ENCODE data around the gene DEFB121.
"Not testable (repeated sequence)": the region's sequence is repeated elsewhere in the genome, so short reads cannot be mapped to it uniquely, and the experiment has no call there.

The DEFB121 gene

GRCh38 chr20:31406115-31406514 lies at the start of gene DEFB121:
TSS of gene DEFB121 (minus strand) at chr20:31406215. CDS start at chr20:31406152, 63 bp downstream.
- DNase-seq (ENCODE audit: insufficient read length, low spot score) (no peak), FAIRE-seq (no peak)

- DNase-seq (ENCODE audit: insufficient read length, low spot score) (no peak), FAIRE-seq (no peak)
Observed at GRCh38 chr20:31454361-31454760, 48.3 kb upstream of the DEFB121 start.

- FAIRE-seq (no peak), DNase-seq (ENCODE audit: insufficient read length, low spot score) (no peak)
Observed at GRCh38 chr20:31452575-31452974, 46.6 kb upstream of the DEFB121 start.

- FAIRE-seq: no peak
- no peak for DNase-seq (ENCODE audit: insufficient read length, low spot score)
Observed at GRCh38 chr20:31449511-31450414, 43.7 kb upstream of the DEFB121 start.

- FAIRE-seq (no peak), DNase-seq (ENCODE audit: insufficient read length, low spot score) (no peak)
Observed at GRCh38 chr20:31446084-31446819, 40.2 kb upstream of the DEFB121 start.

GRCh38 chr20:31440012-31440659 lies 34.1 kb upstream of the DEFB121 start, which contains the start of gene DEFB123:
TSS of gene DEFB123 (plus strand) at chr20:31440632. CDS start at chr20:31440699, 67 bp downstream.
- DNase-seq (ENCODE audit: insufficient read length, low spot score): no peak
- FAIRE-seq: peak; percentile 26

- no peak for FAIRE-seq
- no peak for DNase-seq (ENCODE audit: insufficient read length, low spot score)
Observed at GRCh38 chr20:31430568-31431115, 24.6 kb upstream of the DEFB121 start.

- not testable (repeated sequence) for DNase-seq (ENCODE audit: insufficient read length, low spot score); FAIRE-seq
Observed at GRCh38 chr20:31427576-31427975, 21.6 kb upstream of the DEFB121 start.

- FAIRE-seq; DNase-seq (ENCODE audit: insufficient read length, low spot score): not testable (repeated sequence)
Observed at GRCh38 chr20:31426891-31427551, 21.0 kb upstream of the DEFB121 start.

GRCh38 chr20:31425797-31426196 lies 19.8 kb upstream of the DEFB121 start:
- DNase-seq (ENCODE audit: insufficient read length, low spot score): no peak
- FAIRE-seq: no peak

- DNase-seq (ENCODE audit: insufficient read length, low spot score) (no peak), FAIRE-seq (no peak)
Observed at GRCh38 chr20:31418307-31418706, 12.3 kb upstream of the DEFB121 start.

GRCh38 chr20:31415653-31416052 lies 9.6 kb upstream of the DEFB121 start:
- no peak for DNase-seq (ENCODE audit: insufficient read length, low spot score)
- no peak for FAIRE-seq

GRCh38 chr20:31414381-31414780 lies 8.4 kb upstream of the DEFB121 start:
- DNase-seq (ENCODE audit: insufficient read length, low spot score) (no peak), FAIRE-seq (no peak)

- DNase-seq (ENCODE audit: insufficient read length, low spot score) (no peak), FAIRE-seq (no peak)
Observed at GRCh38 chr20:31410011-31410410, 4.0 kb upstream of the DEFB121 start.

GRCh38 chr20:31403886-31404285 lies 2.1 kb downstream of the DEFB121 start:
- FAIRE-seq: no peak
- DNase-seq (ENCODE audit: insufficient read length, low spot score): no peak

GRCh38 chr20:31394900-31395299 lies 11.1 kb downstream of the DEFB121 start:
- DNase-seq (ENCODE audit: insufficient read length, low spot score) (no peak), FAIRE-seq (no peak)

GRCh38 chr20:31392836-31393235 lies 13.2 kb downstream of the DEFB121 start:
- FAIRE-seq (no peak), DNase-seq (ENCODE audit: insufficient read length, low spot score) (no peak)

- no peak for FAIRE-seq
- DNase-seq (ENCODE audit: insufficient read length, low spot score): no peak
Observed at GRCh38 chr20:31390490-31390889, 15.5 kb downstream of the DEFB121 start, which contains the start of gene DEFB119. TSS of gene DEFB119 (minus strand) at chr20:31390590. CDS start at chr20:31390483, 107 bp downstream.

GRCh38 chr20:31374346-31374745 lies 31.7 kb downstream of the DEFB121 start:
- no peak for DNase-seq (ENCODE audit: insufficient read length, low spot score)
- no peak for FAIRE-seq

GRCh38 chr20:31368301-31368700 lies 37.7 kb downstream of the DEFB121 start, which contains the start of gene DEFB118:
TSS of gene DEFB118 (plus strand) at chr20:31368601. CDS start at chr20:31368651, 50 bp downstream.
- DNase-seq (ENCODE audit: insufficient read length, low spot score) (no peak), FAIRE-seq (no peak)

All from HTR-8/SVneo (cell line).